ENCODE results near the gene SPATS2L.

Gene SPATS2L

DNA sequence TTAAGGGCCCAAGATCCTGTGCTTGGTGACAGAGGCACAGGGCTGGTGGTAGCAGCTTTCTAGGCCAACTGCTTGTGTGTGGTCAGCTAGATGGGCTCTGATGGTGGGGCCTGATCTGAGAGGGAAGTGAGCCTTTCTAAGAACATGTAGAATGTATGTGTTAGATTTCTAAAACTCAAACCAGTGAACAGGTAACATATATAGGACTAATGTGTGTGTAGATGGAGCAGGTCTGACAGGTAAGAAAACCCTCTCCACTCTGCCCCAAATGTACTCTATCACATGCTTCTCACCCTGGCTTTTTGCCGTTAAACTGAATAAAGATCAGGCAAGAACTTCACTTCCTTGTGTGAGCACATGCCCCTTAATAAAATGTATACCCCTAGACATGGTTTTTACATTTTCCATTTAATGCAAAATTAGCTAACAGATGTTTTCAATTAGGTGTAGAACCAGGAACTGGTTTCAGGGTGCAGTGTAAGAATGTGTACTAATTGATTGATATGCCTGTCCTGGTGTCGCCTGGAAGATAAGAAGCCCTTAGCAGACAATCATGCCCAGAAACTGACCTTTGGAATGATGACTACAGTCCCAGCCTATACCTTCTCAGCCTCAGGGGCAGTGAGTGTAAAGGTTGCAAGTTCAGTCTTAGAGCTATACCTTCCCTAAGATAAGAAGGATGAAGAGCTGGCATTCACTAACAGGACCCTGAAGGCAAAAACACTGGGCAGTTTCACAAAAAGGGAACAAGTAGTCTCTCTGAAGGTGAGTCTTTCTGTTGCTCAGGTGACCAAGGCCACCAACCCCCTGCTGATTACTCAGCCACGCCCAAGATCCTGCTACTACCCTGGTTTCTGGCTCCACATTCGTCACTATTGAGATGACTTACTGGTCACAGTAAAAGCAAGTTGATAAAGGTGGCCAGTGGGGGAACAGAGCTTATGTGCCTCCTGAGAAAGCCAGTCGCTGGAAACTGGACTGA, 71.2 kb downstream of the SPATS2L start:
- no peak for DNase-seq (ENCODE audit: low spot score)

DNA sequence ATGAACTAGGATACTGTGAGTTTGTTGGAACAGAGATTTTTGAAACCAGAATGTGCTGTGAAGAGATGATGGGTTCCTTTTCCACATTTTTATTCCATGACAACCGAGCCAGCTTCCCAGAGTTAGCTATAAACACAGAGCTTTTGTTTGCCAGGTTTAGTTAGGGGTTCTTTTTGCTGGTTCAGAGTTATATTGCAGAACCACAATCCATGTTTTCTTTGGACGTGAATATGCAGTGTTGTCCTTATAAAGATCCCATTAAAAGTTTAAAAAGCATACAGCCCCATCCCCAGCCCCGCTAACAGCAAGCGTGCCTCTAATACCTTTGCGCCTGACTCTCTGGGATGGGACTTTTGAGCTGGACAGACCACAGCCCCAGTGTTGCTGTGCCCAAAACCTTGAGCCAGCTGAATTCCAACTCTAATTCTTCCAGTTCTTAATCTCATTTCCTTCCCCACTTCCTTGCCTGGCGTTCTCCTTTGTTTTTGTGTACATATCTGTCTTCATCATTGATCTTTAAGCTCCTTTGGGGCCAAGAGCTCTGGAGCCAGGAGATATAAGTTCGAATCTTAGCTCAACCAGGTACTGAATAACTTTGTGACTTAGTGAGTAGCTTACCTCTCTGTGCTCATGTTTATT, 72.3 kb downstream of the SPATS2L start:
- DNase-seq (ENCODE audit: low spot score), result no peak

DNA sequence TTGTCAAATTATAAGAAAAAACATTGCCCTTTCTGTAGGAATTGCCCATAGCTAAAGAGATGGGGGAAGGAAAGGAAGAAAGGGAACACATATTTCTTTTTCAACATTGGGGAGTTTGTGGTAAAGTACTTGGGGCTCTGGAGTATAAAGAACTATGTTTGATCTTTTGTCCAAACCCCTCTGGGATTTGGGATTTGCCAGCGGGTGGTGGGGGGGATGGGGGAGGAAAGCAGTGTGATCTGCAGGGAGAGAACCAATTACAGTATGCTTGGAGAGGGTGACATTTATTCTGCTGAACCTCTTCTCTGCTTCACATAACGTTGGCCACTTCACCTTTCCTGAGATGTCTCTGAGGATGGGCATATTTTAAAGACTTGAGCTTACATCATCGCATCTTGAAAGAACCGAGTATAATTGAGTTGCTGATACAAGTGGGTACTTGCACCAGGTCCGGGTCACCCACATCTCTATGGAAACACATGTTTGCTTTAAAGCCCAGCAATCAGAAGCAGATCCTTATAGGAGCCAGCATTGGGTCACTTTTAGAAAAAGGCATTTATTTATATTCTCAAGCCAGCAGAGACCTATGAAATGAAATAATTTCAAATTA, 73.1 kb downstream of the SPATS2L start:
- DNase-seq (ENCODE audit: low spot score), result no peak

DNA sequence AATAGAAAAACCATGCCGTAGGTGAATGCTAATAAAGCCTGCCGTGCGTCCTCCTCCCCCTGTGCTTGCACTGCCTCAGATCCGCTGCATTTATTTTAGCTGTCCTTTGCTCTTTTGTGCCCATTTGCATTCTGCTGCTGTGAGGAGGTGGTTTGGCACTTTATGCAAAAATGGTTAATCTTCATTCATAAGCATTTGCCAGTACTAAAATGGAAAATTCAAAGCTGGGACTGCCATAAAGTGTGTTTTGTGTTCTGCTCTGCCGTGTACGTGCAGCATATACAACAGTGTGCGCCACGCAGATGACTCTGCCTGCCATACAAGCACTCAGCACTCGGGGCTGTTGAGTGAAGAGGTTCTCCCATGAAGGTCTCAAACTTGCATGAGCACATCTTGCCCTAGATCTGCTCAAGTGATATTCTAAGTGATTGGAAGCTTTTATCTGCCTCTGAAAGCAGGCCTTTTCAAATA, 73.6 kb downstream of the SPATS2L start:
- no peak for DNase-seq (ENCODE audit: low spot score)

DNA sequence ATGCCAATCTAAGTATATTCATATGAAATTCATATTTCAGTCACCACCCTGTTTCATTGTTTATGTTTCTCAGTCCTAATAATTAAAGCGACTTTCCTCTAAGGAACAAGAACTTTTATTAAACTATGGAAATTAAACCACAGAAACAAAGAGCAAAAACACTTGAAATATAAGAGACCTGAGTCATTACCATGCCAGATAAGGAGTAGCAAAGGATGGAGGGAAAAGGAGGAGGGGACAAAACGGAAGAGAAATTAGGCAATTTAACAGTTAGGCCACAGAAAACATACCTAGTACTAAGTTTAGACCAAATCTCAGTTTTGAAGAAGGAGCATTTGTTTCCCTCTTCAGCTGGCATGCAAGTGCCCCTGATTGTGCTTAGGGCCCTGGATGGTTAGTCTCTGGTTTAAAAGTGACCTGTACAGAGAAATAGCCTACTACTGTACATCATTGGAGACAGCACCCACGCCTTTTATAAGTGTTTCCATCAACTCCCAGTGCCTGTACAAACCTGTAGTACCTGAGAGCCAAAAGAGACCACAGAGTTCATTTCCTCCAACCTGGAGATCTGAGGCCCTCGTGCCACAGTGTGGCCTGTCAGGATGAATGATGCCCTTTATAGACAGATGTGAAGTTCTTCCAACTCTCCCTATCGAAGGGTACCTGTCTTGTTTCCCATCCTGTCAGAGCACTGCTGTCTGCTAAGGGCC, 74.5 kb downstream of the SPATS2L start:
- DNase-seq (ENCODE audit: low spot score), result no peak

DNA sequence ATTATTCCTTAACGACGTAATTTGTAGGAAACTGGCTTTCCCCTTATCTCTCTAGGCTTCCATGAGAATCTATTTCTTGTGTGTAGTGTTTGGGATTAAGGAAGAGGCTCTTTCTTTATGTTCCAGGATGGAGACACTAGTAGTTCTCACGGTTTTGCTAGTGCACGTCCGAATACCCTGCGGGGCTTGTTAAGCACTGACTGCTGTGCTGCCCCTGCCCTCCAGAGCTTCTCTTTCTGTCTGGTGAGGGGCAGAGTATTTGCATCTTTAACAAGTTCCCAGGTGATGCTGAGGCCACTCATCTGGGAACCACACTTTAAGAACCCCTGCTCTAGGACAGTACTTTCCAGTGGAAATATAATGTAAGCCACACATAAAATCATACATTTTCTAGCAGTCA, 76.4 kb downstream of the SPATS2L start:
- no peak for DNase-seq (ENCODE audit: low spot score)

DNA sequence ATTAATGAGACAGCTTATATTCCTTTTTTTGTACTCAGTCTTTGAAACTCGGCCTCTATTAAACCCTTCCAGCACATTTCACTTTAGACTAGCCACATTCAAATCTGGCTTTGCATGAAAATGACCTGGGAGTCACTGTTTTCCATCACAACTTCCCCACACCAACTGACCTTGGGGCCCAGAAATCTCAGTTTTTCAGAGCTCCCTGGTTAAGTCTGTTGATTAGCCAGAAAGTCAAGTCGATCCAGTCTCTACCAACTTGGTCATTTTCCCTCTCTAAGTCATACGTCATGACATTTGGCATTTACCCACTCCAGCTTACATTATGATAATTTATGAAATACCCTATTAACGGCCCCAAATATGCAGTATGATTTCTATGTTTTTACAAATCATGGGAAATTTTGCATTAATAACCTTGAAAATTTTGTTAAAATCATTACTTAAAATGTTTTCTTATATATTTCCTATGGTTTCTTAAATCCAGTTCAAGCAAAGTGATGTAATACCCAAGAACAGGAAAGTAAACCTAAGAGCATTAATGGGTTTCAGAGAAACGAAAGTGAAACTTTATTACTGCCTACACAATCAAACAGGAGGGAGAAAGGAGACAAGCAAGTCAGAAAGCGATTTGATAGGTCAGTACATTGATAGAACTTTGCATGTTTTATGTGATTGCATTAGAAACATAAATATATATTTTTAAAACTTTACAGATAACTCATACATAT, 77.1 kb downstream of the SPATS2L start:
- peak; percentile 60 for DNase-seq (ENCODE audit: low spot score)

DNA sequence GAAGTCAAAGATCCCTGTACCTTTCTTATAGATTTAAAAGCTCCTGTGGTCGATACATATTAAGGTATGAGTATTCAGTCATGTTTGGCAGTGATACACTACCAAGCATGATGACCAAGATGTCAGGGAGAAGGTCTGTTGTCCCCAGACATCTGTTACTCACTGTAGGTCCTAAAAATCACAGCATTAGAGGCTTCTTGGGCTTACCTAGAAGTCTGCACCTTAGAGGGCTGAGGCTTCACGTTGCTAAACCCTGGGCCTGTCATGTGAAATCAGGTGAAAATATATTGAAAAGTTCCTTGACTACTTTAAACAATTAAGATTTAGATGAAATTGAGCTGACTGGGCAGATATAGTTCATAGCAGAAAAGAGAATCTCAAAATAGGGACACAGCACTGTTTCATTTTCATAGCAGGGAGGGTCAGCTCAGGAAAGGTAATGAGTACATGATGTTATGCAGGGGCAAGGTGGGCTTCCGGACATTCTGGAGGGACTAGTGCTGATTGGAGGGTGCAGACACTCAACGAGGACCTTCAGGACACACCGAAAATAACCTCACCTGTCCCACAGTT, 78.7 kb downstream of the SPATS2L start:
- DNase-seq (ENCODE audit: low spot score), result no peak

DNA sequence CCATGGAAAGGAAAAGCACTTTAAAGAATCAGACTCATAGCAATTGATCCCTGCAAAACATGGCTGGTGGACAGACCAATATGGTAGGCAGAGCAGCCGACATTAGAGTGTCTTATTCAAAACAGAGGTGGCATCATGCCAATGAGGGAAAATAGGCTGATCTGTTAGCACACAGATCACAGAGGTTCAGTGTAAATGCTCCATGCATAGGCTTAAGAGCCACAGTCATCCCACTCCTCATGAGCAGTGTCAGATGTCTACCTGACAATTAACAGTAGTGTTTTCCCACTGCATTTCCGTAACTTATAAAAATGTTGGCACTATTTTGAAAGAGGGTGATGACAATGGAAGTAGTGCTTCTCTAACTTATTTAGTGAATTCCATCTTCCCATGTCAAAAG, 86.7 kb downstream of the SPATS2L start:
- no peak for DNase-seq (ENCODE audit: low spot score)

DNA sequence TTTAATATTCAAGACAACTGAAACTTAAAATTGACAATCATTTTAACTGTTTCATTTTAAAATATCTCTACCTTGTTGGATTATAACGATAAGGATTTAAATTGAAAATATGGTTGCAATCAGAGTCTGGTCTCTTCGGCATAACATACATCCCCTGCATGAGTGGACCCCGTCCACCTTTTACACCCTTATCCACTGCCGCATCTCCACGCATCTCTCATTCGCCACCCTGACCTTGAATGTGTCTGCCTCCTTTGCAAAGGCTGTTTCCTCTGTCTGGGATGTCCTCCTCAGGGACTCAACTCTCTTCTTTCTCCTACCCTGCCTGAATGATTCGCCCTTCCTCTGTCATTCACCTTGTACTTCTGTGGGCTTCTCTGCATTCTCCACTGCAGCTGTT, 87.6 kb downstream of the SPATS2L start:
- DNase-seq (ENCODE audit: low spot score), result no peak

DNA sequence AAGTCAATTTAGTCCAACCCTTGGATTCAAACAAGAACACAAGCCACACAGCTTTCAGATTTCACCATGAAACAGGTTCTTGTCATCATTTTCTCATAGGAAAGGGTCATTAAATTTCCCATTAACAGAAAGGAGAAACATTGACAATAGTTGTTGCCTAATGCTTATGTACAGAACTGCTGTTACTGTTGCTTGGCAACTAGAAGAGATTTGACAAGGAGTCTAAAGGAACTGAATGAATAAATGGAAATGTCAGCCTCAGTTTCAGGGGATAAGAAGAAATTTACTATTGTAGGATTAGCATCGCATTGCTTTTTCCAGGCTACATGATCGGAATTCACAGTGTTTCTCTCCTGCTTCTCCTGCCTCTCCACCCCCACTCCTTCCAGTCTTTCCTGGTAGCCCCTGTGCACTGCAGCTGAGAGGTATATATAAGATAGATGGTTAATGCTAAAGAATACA, 90.3 kb downstream of the SPATS2L start:
- no peak for DNase-seq (ENCODE audit: low spot score)

DNA sequence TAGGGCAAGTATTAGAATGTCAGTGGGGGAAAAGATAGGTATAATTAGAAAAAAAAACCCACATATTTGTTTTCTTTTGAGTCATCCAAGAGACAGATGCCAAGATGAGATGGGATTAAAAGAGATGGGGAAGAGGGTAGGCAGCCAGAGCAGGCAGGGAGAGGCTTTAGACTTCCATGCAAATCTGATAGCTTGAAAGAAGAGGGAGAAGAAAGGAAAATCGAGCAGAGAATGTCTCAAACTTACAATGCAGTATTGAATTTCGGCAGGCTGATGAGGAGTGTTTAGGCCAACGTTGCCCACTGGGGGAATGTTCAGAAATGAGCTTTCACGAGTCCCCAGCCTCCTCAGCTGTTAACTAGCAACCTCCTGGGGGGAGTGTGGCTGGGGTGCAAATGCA, 91.3 kb downstream of the SPATS2L start:
- no peak for DNase-seq (ENCODE audit: low spot score)

DNA sequence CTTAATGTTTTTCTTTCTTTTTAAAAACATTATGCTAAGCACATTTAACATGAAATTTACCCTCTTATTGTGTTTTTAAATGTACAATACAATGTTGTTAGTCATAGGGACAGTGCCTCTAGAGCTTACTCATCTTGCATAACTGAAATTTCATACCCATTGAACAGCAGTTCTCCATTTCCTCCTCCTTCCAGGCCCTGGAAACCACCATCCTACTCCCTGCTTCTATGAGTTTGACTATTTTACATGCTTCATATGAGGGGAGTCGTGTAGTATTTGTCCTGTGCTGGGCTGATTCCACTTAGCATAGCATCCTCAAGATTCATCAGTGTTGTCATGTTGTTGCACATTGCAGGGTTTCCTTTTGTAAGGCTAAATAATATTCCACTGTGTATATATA, 92.6 kb downstream of the SPATS2L start:
- DNase-seq (ENCODE audit: low spot score), result no peak

DNA sequence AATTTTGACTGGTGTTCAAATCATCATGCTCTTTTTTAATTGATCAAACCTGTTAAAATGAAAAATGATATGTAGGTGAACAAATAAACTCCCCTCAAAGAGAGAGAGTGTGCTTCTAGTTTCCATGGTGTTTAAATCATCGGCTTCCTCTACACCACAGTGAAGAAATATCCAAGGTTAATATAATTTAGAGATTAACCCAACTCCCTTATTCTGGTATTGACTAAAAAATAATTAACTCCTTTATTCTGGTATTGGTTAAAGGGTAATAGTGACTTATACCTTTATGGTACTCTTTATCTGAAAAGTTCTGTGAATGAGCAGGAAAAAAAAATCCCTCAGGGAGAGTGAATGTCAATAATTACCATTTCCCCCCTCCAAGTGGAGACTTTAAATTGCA, 93.1 kb downstream of the SPATS2L start:
- DNase-seq (ENCODE audit: low spot score), result no peak

DNA sequence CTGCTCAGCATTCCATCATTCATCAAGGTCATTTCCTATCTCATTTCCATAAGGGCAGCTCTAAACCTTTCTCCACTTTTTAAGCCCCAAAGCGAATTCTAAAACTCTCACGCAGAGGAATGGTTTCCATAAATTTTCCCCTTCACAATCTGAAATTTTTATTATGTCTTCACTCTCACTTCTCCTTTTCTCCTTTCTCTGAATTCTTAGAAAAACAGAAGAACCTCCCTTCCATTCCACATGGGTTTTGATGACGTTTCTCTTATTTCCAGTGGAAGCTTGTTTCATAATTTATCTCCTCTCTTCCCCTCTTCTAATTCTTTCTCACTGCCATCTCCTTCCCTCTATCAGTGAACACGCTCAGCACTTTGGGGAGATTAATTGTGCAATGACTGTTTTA, 97.3 kb downstream of the SPATS2L start:
- DNase-seq (ENCODE audit: low spot score), result no peak

DNA sequence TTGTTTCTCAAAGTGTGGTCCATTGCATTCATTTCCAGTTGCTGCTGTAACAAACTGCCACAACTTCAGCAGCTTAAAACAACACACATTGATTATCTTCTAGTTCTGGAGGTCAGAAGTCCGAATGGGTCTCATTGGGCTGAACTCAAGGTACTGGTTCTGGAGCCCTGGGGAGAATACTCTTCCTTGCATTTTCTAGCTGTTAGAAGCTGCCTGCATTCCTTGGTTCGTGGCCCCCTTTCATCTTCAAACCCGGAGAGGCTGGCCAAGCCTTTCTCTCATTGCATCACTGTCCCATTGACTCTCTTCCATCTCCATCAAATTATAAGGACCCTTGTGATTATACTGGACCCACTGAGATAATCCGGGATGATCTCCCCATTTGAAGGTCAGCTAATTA, 98.1 kb downstream of the SPATS2L start:
- DNase-seq (ENCODE audit: low spot score), result no peak

DNA sequence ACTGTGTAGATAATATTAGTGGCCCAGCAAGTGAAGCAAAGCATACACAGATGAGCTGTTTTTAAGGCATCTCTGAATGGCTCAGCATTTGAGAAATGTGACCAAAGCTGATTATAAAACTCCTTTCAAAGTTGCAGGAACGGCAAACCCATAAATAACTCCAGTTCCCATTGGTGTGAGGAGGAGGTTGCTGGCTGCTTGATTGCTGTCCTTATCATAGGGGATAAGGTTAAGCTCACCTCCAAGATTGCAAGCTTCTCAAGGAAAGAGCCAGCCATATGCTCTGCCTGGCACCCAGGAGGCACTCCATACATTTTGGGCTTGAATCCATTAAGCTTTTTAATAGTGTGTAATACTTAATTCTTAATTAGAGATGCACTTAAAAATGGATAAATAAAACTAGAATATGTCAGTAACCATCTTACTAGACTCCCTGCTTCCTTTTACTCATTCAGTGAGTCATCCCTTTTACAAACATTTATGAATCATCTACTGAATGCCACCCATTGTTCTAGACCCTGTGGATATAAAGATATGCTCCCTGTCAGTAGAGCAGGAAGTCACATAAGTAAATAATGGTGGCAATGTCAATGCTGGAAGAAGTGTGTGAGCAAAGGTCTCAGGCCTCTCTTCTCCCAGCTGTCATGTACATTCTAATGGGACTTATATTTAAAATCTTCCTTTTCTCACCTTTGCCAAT, 99.3 kb downstream of the SPATS2L start:
- peak; percentile 37 for DNase-seq (ENCODE audit: low spot score)

DNA sequence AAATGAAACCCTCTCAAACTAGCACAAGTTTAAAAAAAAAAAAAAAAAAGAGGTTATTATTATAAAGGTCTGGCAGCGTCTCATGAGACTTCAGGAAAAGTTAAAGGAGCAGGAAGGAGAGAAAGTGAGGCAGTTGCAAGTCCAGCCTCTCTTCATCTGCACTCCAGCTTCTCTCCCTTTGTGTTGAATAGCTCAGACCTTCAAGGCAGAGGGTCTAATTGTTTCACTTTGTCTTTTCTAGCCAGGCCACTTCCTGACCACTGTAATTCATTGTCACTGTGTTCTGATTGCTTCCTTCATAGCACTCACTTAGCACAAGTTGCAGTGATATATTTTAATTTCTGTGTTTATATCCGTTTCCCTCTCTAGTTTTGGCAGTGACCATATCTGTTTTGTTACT, 99.9 kb downstream of the SPATS2L start:
- peak; percentile 7 for DNase-seq (ENCODE audit: low spot score)

DNA sequence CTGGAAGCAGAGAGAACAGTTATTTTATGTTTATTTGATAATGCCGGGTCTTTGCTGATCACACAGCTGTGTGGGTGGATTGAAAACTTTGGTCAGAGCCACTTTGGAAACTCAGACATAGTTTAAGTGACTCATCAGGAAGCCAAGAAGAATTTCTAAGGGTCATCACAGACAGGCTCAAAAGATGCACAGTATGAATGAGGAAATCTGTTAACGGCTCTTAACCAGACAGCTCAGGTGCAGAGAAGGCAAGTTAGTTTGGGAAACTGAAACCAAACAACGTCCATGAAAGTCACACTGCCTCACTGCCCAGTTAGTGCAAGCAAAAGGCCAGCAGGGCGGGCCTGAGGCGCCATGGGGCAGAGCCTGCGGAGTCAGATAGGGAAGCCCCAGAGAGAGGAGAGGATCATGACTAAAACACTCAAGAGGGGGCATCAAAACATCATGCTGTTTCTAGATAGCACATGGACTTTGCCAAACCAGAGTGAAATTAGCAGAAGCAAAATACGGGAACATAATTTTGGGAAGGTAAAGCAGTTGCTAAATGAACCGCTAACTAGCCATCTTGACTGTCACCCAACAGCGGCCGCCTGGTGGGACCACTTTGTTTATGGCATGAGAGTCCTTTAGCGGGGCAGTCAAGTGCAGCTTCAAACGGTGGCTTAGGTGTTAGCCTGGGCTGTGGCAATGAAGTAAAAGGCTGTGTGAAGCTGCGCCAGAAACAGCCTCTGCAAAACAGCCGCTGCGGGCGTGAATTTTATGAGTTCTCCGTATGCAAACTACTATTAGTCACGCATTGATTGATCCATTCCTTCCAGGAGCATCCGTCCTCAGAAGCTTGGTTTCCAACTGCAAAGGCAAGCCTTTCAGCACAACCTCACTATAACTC, 102.2 kb downstream of the SPATS2L start:
- DNase-seq (ENCODE audit: low spot score), result no peak

Measured in globus pallidus (tissue), 1 donor.